H1 (cell line): Measurements from ENCODE around the gene AKAP12. TPM values are rescaled to one million over a fixed set of nuclear protein-coding genes. Genes with fewer than 3 reads are reported as not detected.

Experiments
- CTCF ChIA-PET: fragments of 300-600 bp; sonication (Branson Sonifier 250); formaldehyde crosslinking; loops from one replicate; lab custom pipeline; 2021; ENCODE audit not compliant: partially characterized antibody; lab: Charles Lee
- POLR2A ChIA-PET: fragments of 300-600 bp; sonication (Branson Sonifier 250); formaldehyde crosslinking; loops from one replicate; lab custom pipeline; 2021; ENCODE audit warnings: inconsistent platforms; ENCODE audit not compliant: partially characterized antibody; lab: Charles Lee
- DNase-seq, 2 experiments: peaks; one replicate each; pipeline versions ENCODE4 v3.0.0 to v3.0.0-alpha.2; 2010 to 2022; ENCODE audit warnings: low spot score in 2 of 2, low read depth in 1 of 2, mixed read lengths in 1 of 2
- FAIRE-seq: peaks from 2 replicates; lab custom pipeline; 2011; peaks lifted over from hg19 to GRCh38; lab: Jason Lieb, UNC
- H2AFZ ChIP-seq: 2 replicates; pipeline ENCODE4 v1.8.1; 2012; ENCODE audit warnings: low read length, inconsistent platforms
- H2AK5ac ChIP-seq: 2 replicates; pipeline ENCODE4 v1.6.1; 2013; ENCODE audit warnings: low read depth, low read length
- H2BK120ac ChIP-seq: replicated peaks from 2 replicates; pipeline ENCODE3; 2013; ENCODE audit warnings: low read depth, low read length, inconsistent platforms
- H2BK12ac ChIP-seq: 2 replicates; pipeline ENCODE4 v1.6.1; 2013; ENCODE audit warnings: low read depth, low read length
- H2BK15ac ChIP-seq: 2 replicates; pipeline ENCODE4 v1.6.1; 2013; ENCODE audit warnings: low read length
- H2BK20ac ChIP-seq: 2 replicates; pipeline ENCODE4 v1.6.1; 2013; ENCODE audit warnings: low read length
- H2BK5ac ChIP-seq: 2 replicates; pipeline ENCODE4 v1.6.1; 2013; ENCODE audit warnings: low read depth, low read length
- H3K14ac ChIP-seq: 2 replicates; pipeline ENCODE4 v1.6.1; 2013; ENCODE audit warnings: inconsistent platforms; ENCODE audit not compliant: insufficient read length
- H3K18ac ChIP-seq: 2 replicates; pipeline ENCODE4 v1.6.1; 2013; ENCODE audit warnings: low read length; ENCODE audit errors: extremely low read depth
- H3K23ac ChIP-seq: 2 replicates; pipeline ENCODE4 v1.6.1; 2013; ENCODE audit warnings: inconsistent platforms; ENCODE audit not compliant: insufficient read length
- H3K23me2 ChIP-seq: 2 replicates; pipeline ENCODE4 v1.6.1; 2013; ENCODE audit warnings: low read depth, low read length
- H3K27ac ChIP-seq: 2 replicates; pipeline ENCODE4 v1.6.1; 2011; ENCODE audit warnings: low read depth, low read length, inconsistent platforms
- H3K27me3 ChIP-seq, 4 experiments: replicated peaks in 1 of 4; 1 replicate in 1 of 4; 2 replicates in 3 of 4; pipeline versions ENCODE4 v1.6.1 to v1.8.1; 2011 to 2013; ENCODE audit warnings: low read length in 3 of 4, mild to moderate bottlenecking in 3 of 4, inconsistent platforms in 2 of 4, mixed read lengths in 2 of 4, moderate library complexity in 1 of 4; ENCODE audit not compliant: control insufficient read depth in 3 of 4, insufficient read depth in 3 of 4; ENCODE audit errors: extremely low read depth in 1 of 4
- H3K36me3 ChIP-seq, 4 experiments: 2 replicates each; pipeline versions ENCODE4 v1.6.1 to v1.8.1; 2011 to 2013; ENCODE audit warnings: mild to moderate bottlenecking in 4 of 4, low read length in 3 of 4, moderate library complexity in 2 of 4, control low read depth in 1 of 4, inconsistent platforms in 1 of 4; ENCODE audit not compliant: insufficient read depth in 4 of 4, control insufficient read depth in 2 of 4
- H3K4ac ChIP-seq: replicated peaks from 2 replicates; pipeline ENCODE3; 2013; ENCODE audit warnings: low read length, low read depth, mixed read lengths, inconsistent platforms; ENCODE audit not compliant: insufficient read length
- H3K4me1 ChIP-seq, 4 experiments: replicated peaks in 1 of 4; 1 replicate in 1 of 4; 2 replicates in 3 of 4; pipeline versions ENCODE4 v1.6.1 to v1.8.1; 2011 to 2013; ENCODE audit warnings: low read length in 3 of 4, inconsistent platforms in 2 of 4, mixed read lengths in 1 of 4; ENCODE audit not compliant: insufficient read depth in 4 of 4, control insufficient read depth in 3 of 4
- H3K4me2 ChIP-seq, 2 experiments: 2 replicates each; pipeline versions ENCODE4 v1.6.1 to v1.8.1; 2011 to 2013; ENCODE audit warnings: low read depth in 2 of 2, low read length in 2 of 2, control low read depth in 1 of 2, inconsistent platforms in 1 of 2, mild to moderate bottlenecking in 1 of 2; ENCODE audit not compliant: insufficient read depth in 1 of 2
- H3K4me3 ChIP-seq, 4 experiments: fragments of 200-600, 300-600 bp in 1 of 4; sonication (generic), shearing (Covaris generic), sonication (Bioruptor Twin) in 1 of 4; 2 replicates each; pipeline versions ENCODE4 v1.5.1 to v1.8.1; 2011 to 2016; ENCODE audit warnings: low read length in 4 of 4, low read depth in 3 of 4, control low read depth in 2 of 4, inconsistent platforms in 2 of 4, mild to moderate bottlenecking in 2 of 4, mixed read lengths in 1 of 4, moderate library complexity in 1 of 4; ENCODE audit not compliant: insufficient read depth in 2 of 4; ENCODE audit errors: extremely low read depth in 1 of 4
- H3K56ac ChIP-seq: replicated peaks from 2 replicates; pipeline ENCODE3; 2013; ENCODE audit warnings: low read depth, mild to moderate bottlenecking, mixed read lengths, low read length, inconsistent platforms; ENCODE audit not compliant: insufficient read length
- H3K79me1 ChIP-seq: 2 replicates; pipeline ENCODE4 v1.6.1; 2013; ENCODE audit warnings: low read depth, low read length, control low read depth
- H3K79me2 ChIP-seq, 2 experiments: 2 replicates each; pipeline versions ENCODE4 v1.6.1 to v1.8.1; 2012 to 2013; ENCODE audit warnings: low read length in 2 of 2, mild to moderate bottlenecking in 2 of 2, inconsistent platforms in 1 of 2; ENCODE audit not compliant: insufficient read depth in 2 of 2, control insufficient read depth in 1 of 2
- H3K9ac ChIP-seq, 4 experiments: replicated peaks in 1 of 4; 1 replicate in 1 of 4; 2 replicates in 3 of 4; pipeline versions ENCODE4 v1.6.1 to v1.8.1; 2011 to 2013; ENCODE audit warnings: low read depth in 3 of 4, low read length in 3 of 4, control low read depth in 2 of 4, mild to moderate bottlenecking in 2 of 4, moderate library complexity in 2 of 4, inconsistent platforms in 1 of 4; ENCODE audit errors: extremely low read depth in 1 of 4
- H3K9me3 ChIP-seq, 2 experiments: 2 replicates each; pipeline versions ENCODE4 v1.6.1 to v1.8.1; 2012 to 2013; ENCODE audit warnings: mild to moderate bottlenecking in 2 of 2, moderate library complexity in 2 of 2, control low read depth in 1 of 2, inconsistent platforms in 1 of 2, low read depth in 1 of 2, low read length in 1 of 2, mixed read lengths in 1 of 2; ENCODE audit not compliant: insufficient read depth in 2 of 2
- H4K20me1 ChIP-seq, 2 experiments: replicated peaks in 1 of 2; 2 replicates each; pipeline versions ENCODE3 to v1.8.1; 2011 to 2013; ENCODE audit warnings: inconsistent platforms in 2 of 2, low read length in 2 of 2, mild to moderate bottlenecking in 1 of 2; ENCODE audit not compliant: insufficient read depth in 2 of 2, control insufficient read depth in 1 of 2
- H4K5ac ChIP-seq: 2 replicates; pipeline ENCODE4 v1.6.1; 2013; ENCODE audit warnings: low read length, low read depth, mixed read lengths, inconsistent platforms; ENCODE audit not compliant: insufficient read length
- H4K8ac ChIP-seq: 2 replicates; pipeline ENCODE4 v1.8.0; 2013; ENCODE audit warnings: mild to moderate bottlenecking, moderate library complexity, low read length, inconsistent platforms; ENCODE audit not compliant: insufficient read depth; ENCODE audit errors: extremely low read depth
- H4K91ac ChIP-seq: replicated peaks from 2 replicates; pipeline ENCODE3; 2013; ENCODE audit warnings: low read length, mixed read lengths, inconsistent platforms; ENCODE audit not compliant: insufficient read length
- FOSL1 ChIP-seq: IDR thresholded peaks from 2 replicates; pipeline ENCODE4 v1.6.1; 2011; ENCODE audit warnings: mild to moderate bottlenecking, low read depth, low read length, moderate library complexity; ENCODE audit not compliant: insufficient read depth
- MAFK ChIP-seq: IDR thresholded peaks from 2 replicates; pipeline ENCODE4 v1.6.1; 2012; ENCODE audit warnings: low read depth, mild to moderate bottlenecking, improper control_type of control experiment, low read length
- SRF ChIP-seq: IDR thresholded peaks from 2 replicates; pipeline ENCODE4 v1.6.1; 2011; ENCODE audit warnings: mild to moderate bottlenecking, low read depth, low read length, moderate library complexity
- SUZ12 ChIP-seq: fragments of 200-600 bp; sonication (generic); IDR thresholded peaks from 2 replicates; pipeline ENCODE4 v1.6.1; 2012; ENCODE audit warnings: mild to moderate bottlenecking, inconsistent platforms, low read length, moderate library complexity, mixed read lengths
- TBP ChIP-seq: IDR thresholded peaks from 2 replicates; pipeline ENCODE4 v1.6.1; 2011; ENCODE audit warnings: low read depth, low read length, improper control_type of control experiment
- WGBS, 2 experiments: shearing (Covaris generic) in 1 of 2; methylation state at CpG; one replicate each; pipeline versions ENCODE4 v1.1.6 to v1.1.7; 2013 to 2015; ENCODE audit warnings: low lambda C conversion rate in 2 of 2, mixed read lengths in 2 of 2, inconsistent platforms in 1 of 2, low coverage in 1 of 2, missing lambda C conversion rate in 1 of 2; ENCODE audit not compliant: insufficient replicate concordance in 2 of 2, insufficient coverage in 1 of 2, insufficient read length in 1 of 2; ENCODE audit errors: extremely low coverage in 1 of 2, missing lambda C conversion rate in 1 of 2; 5-methylcytosine and 5-hydroxymethylcytosine counted together
- polyA plus RNA-seq, 7 experiments: library from polyadenylated mRNA; depleted of rRNA in 3 of 7; stranded (reverse) in 5 of 7; unstranded in 2 of 7; fragments of >200 nt in 5 of 7; fragments of 200-250 nt in 2 of 7; gene quantifications; 1 replicate in 5 of 7; 2 replicates in 1 of 7; 4 replicates in 1 of 7; pipeline versions ENCODE4 v1.2.1 to v1.2.3, GENCODE V29; 2011 to 2013; ENCODE audit warnings: missing spikeins in 2 of 7, mixed read lengths in 2 of 7
- total RNA-seq: library from RNA; stranded (reverse); fragmentation: NEBNext Ultra II Directional; extraction: Animal tissue kit (Norgen Biotek cat#: 25700); gene quantifications from 2 replicates; pipeline ENCODE4 v1.2.1, GENCODE V29; 2021
- TF ChIP-seq, protein P1 (sequence below): IDR thresholded peaks from 2 replicates; pipeline ENCODE4 v1.6.1; 2011; ENCODE audit warnings: low read length, improper control_type of control experiment

Gene AKAP12
- total and polyA plus RNA-seq, 2 of the 8 experiments (the other 6 are each of a cell fraction or from before 2014, with no cell fraction given): 14.6 to 79.2 TPM

DNA sequence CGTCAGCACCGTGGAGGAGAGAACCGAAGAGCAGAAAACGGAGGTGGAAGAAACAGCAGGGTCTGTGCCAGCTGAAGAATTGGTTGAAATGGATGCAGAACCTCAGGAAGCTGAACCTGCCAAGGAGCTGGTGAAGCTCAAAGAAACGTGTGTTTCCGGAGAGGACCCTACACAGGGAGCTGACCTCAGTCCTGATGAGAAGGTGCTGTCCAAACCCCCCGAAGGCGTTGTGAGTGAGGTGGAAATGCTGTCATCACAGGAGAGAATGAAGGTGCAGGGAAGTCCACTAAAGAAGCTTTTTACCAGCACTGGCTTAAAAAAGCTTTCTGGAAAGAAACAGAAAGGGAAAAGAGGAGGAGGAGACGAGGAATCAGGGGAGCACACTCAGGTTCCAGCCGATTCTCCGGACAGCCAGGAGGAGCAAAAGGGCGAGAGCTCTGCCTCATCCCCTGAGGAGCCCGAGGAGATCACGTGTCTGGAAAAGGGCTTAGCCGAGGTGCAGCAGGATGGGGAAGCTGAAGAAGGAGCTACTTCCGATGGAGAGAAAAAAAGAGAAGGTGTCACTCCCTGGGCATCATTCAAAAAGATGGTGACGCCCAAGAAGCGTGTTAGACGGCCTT lies 110.0 kb downstream of the AKAP12 start:
- H2BK15ac ChIP-seq: no peak overlapping the region
- H3K4ac ChIP-seq: no peak overlapping the region
- H4K8ac ChIP-seq: no peak overlapping the region
- no peak overlapping the region for H3K56ac ChIP-seq
- H2BK120ac ChIP-seq: no peak overlapping the region
- no peak overlapping the region for H2AFZ ChIP-seq
- no peak overlapping the region for H3K4me2 ChIP-seq
- no peak overlapping the region for H2BK12ac ChIP-seq
- no peak overlapping the region for H2AK5ac ChIP-seq
- no peaks in the 10 kb centered on the region for H3K27me3 ChIP-seq
- H3K23ac ChIP-seq: no peak overlapping the region
- no peaks in the 10 kb centered on the region for H3K4me1 ChIP-seq
- H3K14ac ChIP-seq: no peak overlapping the region
- H3K79me2 ChIP-seq: no peaks in the 10 kb centered on the region
- H2BK5ac ChIP-seq: no peak overlapping the region
- H4K5ac ChIP-seq: no peak overlapping the region
- 88% methylated on average over 19 of the region's 19 CpGs; no CpG with 5 or more reads in 1 of the 2 experiments for WGBS, 2 experiments
- H3K9ac ChIP-seq: no peak overlapping the region
- no peaks in the 10 kb centered on the region for H3K36me3 ChIP-seq
- no peak for FAIRE-seq
- H3K9me3 ChIP-seq: no peaks in the 10 kb centered on the region
- DNase-seq: no peak
- no peak overlapping the region for H3K27ac ChIP-seq
- H2BK20ac ChIP-seq: no peak overlapping the region
- POLR2A ChIA-PET: interaction anchor here (0.9 to 1.2 kb wide), 2 partner anchors 40 to 484 kb away, joined by 3 read pairs; partner anchors contain the start of gene MTHFD1L
- H3K79me1 ChIP-seq: no peaks in the 10 kb centered on the region
- CTCF ChIA-PET: interaction anchor here (1.4 kb wide), 1 partner anchor 12 kb away, joined by 4 read pairs; no protein-coding TSS in a partner anchor
- no peak overlapping the region for H3K4me3 ChIP-seq
- no peak overlapping the region for H3K18ac ChIP-seq
- H4K91ac ChIP-seq: no peak overlapping the region
- H4K20me1 ChIP-seq: peaks cover 0 to 2% of the 10 kb centered on the region in 2 experiments
- H3K23me2 ChIP-seq: no peaks in the 10 kb centered on the region; the same call in 1 of the 2 replicates
- TF ChIP-seq MAFK (no peak), SUZ12 (no peak), SRF (no peak), TBP (no peak), FOSL1 (no peak)
- TF ChIP-seq, protein P1, sequence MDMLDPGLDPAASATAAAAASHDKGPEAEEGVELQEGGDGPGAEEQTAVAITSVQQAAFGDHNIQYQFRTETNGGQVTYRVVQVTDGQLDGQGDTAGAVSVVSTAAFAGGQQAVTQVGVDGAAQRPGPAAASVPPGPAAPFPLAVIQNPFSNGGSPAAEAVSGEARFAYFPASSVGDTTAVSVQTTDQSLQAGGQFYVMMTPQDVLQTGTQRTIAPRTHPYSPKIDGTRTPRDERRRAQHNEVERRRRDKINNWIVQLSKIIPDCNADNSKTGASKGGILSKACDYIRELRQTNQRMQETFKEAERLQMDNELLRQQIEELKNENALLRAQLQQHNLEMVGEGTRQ: no peak
